ENCODE results near the gene ATPAF1. TPM values are rescaled to one million over a fixed set of nuclear protein-coding genes. Genes with fewer than 3 reads are reported as not detected.
"Not testable (repeated sequence)": the region's sequence is repeated elsewhere in the genome, so short reads cannot be mapped to it uniquely, and the experiment has no call there.

Gene ATPAF1
- total and polyA plus RNA-seq, 2 donors from 2014 or later = 36.4 to 127 TPM

- FAIRE-seq (no peak), DNase-seq (no peak)
- no peak for TF ChIP-seq CTCF (IDR thresholded peaks at IDR 0.05; ENCODE audit: borderline replicate concordance, extremely low read depth, insufficient read depth)
- H3K4me3 ChIP-seq (ENCODE audit: low read length in 3 of 3) = no peak overlapping the region
- no peaks in the 10 kb centered on the region for H3K4me1 ChIP-seq (ENCODE audit: control insufficient read depth in 2 of 3, insufficient read depth in 2 of 3, low read depth in 1 of 3, low read length in 3 of 3)
- H3K36me3 ChIP-seq (ENCODE audit: control insufficient read depth in 2 of 3, insufficient read depth in 3 of 3, low read length in 3 of 3) = peaks cover 5 to 18% (median 8%) of the 10 kb centered on the region in 3 donors
- H3K9ac ChIP-seq (ENCODE audit: low read length in 3 of 3) = no peak overlapping the region
- no peaks in the 10 kb centered on the region for H3K9me3 ChIP-seq (ENCODE audit: control insufficient read depth in 2 of 3, insufficient read depth in 1 of 3, low read length in 3 of 3)
- intact Hi-C loops (cut with DNase I) = no loop called here
- no peaks in the 10 kb centered on the region for H3K27me3 ChIP-seq (ENCODE audit: control insufficient read depth, insufficient read depth, low read length)
- H3K27ac ChIP-seq (ENCODE audit: low read depth in 2 of 2, low read length in 2 of 2) = no peak overlapping the region
These were observed 10.4 kb downstream of the ATPAF1 start for GRCh38 chr1:46657775-46658174.

GRCh38 chr1:46656643-46657042, 11.5 kb downstream of the ATPAF1 start:
- Histone ChIP-seq H3K9me3 (ENCODE audit: control insufficient read depth in 2 of 3, insufficient read depth in 1 of 3, low read length in 3 of 3) (no peaks in the 10 kb centered on the region), H3K4me1 (ENCODE audit: control insufficient read depth in 2 of 3, insufficient read depth in 2 of 3, low read depth in 1 of 3, low read length in 3 of 3) (no peaks in the 10 kb centered on the region), H3K27me3 (ENCODE audit: control insufficient read depth, insufficient read depth, low read length) (no peaks in the 10 kb centered on the region), H3K9ac (ENCODE audit: low read length in 3 of 3) (no peak overlapping the region), H3K4me3 (ENCODE audit: low read length in 3 of 3) (no peak overlapping the region), H3K36me3 (ENCODE audit: control insufficient read depth in 2 of 3, insufficient read depth in 3 of 3, low read length in 3 of 3) (peaks cover 10 to 21% (median 11%) of the 10 kb centered on the region in 3 donors), H3K27ac (ENCODE audit: low read depth in 2 of 2, low read length in 2 of 2) (no peak overlapping the region)
- FAIRE-seq = no peak
- TF ChIP-seq CTCF (IDR thresholded peaks at IDR 0.05; ENCODE audit: borderline replicate concordance, extremely low read depth, insufficient read depth) = no peak
- no peak for DNase-seq
- intact Hi-C loops (cut with DNase I) = no loop called here

GRCh38 chr1:46655848-46656247, 12.3 kb downstream of the ATPAF1 start:
- DNase-seq (no peak), FAIRE-seq (no peak)
- intact Hi-C loops (cut with DNase I) = no loop called here
- Histone ChIP-seq H3K36me3 (ENCODE audit: control insufficient read depth in 2 of 3, insufficient read depth in 3 of 3, low read length in 3 of 3) (peaks cover 10 to 21% (median 11%) of the 10 kb centered on the region in 3 donors), H3K9me3 (ENCODE audit: control insufficient read depth in 2 of 3, insufficient read depth in 1 of 3, low read length in 3 of 3) (no peaks in the 10 kb centered on the region), H3K4me1 (ENCODE audit: control insufficient read depth in 2 of 3, insufficient read depth in 2 of 3, low read depth in 1 of 3, low read length in 3 of 3) (no peaks in the 10 kb centered on the region), H3K27ac (ENCODE audit: low read depth in 2 of 2, low read length in 2 of 2) (no peak overlapping the region), H3K27me3 (ENCODE audit: control insufficient read depth, insufficient read depth, low read length) (no peaks in the 10 kb centered on the region), H3K4me3 (ENCODE audit: low read length in 3 of 3) (no peak overlapping the region), H3K9ac (ENCODE audit: low read length in 3 of 3) (no peak overlapping the region)
- no peak for TF ChIP-seq CTCF (IDR thresholded peaks at IDR 0.05; ENCODE audit: borderline replicate concordance, extremely low read depth, insufficient read depth)

GRCh38 chr1:46654698-46655097, 13.5 kb downstream of the ATPAF1 start:
- H3K27me3 ChIP-seq (ENCODE audit: control insufficient read depth, insufficient read depth, low read length); H3K9ac ChIP-seq (ENCODE audit: low read length in 3 of 3); FAIRE-seq; H3K4me3 ChIP-seq (ENCODE audit: low read length in 3 of 3); H3K4me1 ChIP-seq (ENCODE audit: control insufficient read depth in 2 of 3, insufficient read depth in 2 of 3, low read depth in 1 of 3, low read length in 3 of 3); intact Hi-C loops (cut with DNase I); H3K27ac ChIP-seq (ENCODE audit: low read depth in 2 of 2, low read length in 2 of 2); H3K9me3 ChIP-seq (ENCODE audit: control insufficient read depth in 2 of 3, insufficient read depth in 1 of 3, low read length in 3 of 3); DNase-seq: not testable (repeated sequence)
- H3K36me3 ChIP-seq (ENCODE audit: control insufficient read depth in 2 of 3, insufficient read depth in 3 of 3, low read length in 3 of 3) = peaks cover 11 to 30% (median 15%) of the 10 kb centered on the region in 3 donors

All from kidney (tissue), 14 donors.